ENCODE measurements around the gene SPTLC2. TPM values are rescaled to one million over a fixed set of nuclear protein-coding genes. Genes with fewer than 3 reads are reported as not detected.

Gene SPTLC2
- total RNA-seq, 1 donor = 36.7 TPM

DNA sequence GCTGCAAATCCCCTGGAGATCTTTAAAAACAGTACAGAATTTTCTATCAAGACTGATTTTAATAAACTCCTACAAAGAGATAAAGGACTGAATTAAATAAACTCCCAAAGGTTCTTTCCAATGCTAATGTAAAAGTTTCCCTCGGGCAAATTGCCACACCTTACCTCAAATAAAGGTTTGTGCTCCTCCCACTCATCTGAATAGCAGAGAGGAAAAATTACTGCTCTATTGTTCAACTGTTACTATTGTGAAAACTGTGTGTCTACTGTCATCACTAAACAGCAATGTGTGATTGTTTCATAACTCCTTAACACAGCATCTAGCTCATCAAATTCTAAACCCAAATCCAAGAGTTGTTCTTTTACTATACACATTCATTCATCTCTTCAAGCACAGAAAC lies 3.2 kb downstream of the SPTLC2 start:
- H3K4me3 ChIP-seq (ENCODE audit: low read depth, low read length) = no peak overlapping the region
- no peak for DNase-seq (ENCODE audit: low read depth)
- TF ChIP-seq, protein P1, sequence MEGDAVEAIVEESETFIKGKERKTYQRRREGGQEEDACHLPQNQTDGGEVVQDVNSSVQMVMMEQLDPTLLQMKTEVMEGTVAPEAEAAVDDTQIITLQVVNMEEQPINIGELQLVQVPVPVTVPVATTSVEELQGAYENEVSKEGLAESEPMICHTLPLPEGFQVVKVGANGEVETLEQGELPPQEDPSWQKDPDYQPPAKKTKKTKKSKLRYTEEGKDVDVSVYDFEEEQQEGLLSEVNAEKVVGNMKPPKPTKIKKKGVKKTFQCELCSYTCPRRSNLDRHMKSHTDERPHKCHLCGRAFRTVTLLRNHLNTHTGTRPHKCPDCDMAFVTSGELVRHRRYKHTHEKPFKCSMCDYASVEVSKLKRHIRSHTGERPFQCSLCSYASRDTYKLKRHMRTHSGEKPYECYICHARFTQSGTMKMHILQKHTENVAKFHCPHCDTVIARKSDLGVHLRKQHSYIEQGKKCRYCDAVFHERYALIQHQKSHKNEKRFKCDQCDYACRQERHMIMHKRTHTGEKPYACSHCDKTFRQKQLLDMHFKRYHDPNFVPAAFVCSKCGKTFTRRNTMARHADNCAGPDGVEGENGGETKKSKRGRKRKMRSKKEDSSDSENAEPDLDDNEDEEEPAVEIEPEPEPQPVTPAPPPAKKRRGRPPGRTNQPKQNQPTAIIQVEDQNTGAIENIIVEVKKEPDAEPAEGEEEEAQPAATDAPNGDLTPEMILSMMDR (IDR thresholded peaks at IDR 0.05; ENCODE audit: insufficient read depth, low read length) = no peak

DNA sequence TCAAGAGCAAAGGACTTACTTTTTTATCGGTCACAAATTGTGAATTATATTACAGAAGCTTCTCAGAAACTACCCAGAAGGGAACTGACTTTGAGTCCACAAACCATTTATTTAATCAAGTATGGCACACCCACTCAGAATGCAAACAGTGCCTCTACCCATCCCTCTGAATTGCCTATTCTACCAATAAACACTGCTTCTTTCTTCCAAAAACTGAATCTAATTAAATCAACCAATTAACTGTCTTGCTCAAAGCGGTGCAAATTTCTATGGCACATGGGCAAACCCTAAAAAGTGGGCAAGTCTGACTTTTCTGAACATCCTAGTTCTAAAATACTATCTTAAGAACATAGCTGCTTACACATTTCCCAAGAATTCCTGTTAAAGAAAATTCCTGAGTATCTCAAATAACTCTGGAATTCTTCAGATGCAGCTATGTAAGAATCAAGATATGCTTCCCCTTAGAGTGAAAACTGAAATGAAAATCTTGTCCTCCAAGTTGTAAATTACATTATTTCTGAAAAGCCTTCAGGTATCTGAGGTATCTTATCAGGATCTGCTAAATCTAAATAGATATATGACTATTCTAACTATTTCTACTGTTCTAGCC lies 4.3 kb downstream of the SPTLC2 start:
- peak; percentile 71 for DNase-seq (ENCODE audit: low read depth)
- H3K4me3 ChIP-seq (ENCODE audit: low read depth, low read length) = peak overlapping the region; percentile 11
- TF ChIP-seq, protein P1 (IDR thresholded peaks at IDR 0.05; ENCODE audit: insufficient read depth, low read length) = no peak

DNA sequence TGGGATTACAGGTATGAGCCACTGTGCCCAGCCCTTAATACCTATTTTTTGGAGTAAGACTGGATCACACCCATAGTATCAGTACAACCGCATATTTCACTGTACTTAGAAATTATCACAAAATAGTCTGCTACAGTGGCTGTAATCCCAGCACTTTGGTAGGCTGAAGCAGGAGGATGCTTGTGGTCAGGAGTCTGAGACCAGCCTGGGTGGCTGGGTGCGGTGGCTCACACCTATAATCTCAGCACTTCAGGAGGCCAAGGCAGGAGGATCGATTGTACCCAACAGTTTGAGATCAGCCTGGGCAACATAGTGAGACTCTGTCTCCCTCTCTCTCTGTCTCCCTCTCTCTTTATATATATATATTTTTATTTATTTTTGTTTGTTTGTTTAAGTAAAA lies 5.9 kb downstream of the SPTLC2 start:
- TF ChIP-seq, protein P1 (IDR thresholded peaks at IDR 0.05; ENCODE audit: insufficient read depth, low read length) = no peak
- DNase-seq (ENCODE audit: low read depth) = no peak
- no peak overlapping the region for H3K4me3 ChIP-seq (ENCODE audit: low read depth, low read length)

DNA sequence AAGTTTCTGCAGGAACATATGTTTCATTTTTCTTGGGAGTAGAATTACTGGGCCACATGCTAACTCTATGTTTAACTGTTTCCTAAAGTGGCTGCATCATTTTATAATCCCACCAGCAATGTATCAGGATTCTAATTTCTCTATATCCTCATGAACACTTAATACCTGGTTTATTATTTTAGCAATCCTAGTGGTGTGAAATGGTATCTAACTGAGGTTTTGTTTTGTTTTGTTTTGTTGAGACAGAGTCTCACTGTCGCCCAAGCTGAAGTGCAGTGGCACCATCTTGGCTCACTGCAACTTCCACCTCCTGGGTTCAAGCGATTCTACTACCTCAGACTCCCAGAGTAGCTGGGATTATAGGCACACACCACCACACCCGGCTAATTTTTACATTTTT lies 6.5 kb downstream of the SPTLC2 start:
- no peak overlapping the region for H3K4me3 ChIP-seq (ENCODE audit: low read depth, low read length)
- DNase-seq (ENCODE audit: low read depth) = no peak
- TF ChIP-seq, protein P1 (IDR thresholded peaks at IDR 0.05; ENCODE audit: insufficient read depth, low read length) = no peak

DNA sequence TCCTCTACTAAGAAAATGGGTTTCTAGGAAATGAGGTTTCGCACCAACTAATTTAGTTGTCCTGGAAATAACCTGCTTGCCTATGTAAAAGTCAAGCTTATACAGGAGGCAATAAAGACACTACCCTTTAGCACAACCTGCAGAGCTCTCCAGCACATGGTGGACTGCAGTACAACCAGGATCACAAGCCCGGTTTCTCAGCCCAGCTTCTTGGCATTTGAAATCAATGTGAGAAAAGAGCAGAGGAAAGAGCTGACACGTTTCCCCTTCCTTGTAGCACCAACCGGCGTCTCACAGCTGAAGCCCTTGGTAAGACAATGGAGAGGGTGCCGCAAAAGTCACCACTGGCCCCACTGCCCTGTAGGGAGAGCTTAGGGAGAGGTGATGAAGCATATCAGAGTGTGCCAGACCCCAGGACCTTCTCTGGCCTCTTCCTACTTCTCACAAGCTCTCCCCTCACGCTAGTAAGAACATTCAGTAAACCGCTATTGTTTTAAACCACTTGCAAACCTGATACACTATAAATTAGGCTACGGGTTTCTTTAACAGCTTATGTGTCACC lies 8.6 kb downstream of the SPTLC2 start:
- H3K4me3 ChIP-seq (ENCODE audit: low read depth, low read length) = no peak overlapping the region
- TF ChIP-seq, protein P1 (IDR thresholded peaks at IDR 0.05; ENCODE audit: insufficient read depth, low read length) = no peak
- DNase-seq (ENCODE audit: low read depth) = no peak

DNA sequence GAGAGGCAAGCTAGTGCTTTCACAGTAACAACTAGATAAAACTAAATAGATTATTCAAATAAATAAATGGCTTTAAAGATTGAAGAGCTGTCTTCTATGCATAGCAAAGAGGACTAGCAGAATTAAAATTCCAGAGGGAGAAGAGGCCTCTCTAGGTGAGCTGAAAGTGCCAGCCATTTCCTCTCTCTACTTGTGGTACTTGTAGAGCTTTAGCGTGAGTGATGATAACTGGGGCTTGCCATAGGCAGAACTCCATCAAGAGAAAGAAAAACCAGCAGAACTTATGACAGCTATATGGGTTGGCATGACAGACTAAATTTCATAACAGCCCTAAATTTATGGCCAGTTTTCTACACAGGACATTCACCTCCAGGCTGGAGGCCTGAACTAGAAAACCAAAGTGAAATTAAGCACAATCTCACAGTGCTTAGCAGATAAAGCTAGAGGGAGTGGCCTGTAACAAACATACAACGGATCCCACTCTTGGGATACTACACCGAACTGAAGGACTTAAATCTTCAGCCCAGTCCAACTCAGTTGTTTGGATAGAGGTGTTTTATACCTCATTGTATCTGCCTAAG lies 11.0 kb downstream of the SPTLC2 start:
- no peak for DNase-seq (ENCODE audit: low read depth)
- TF ChIP-seq, protein P1 (IDR thresholded peaks at IDR 0.05; ENCODE audit: insufficient read depth, low read length) = no peak
- no peak overlapping the region for H3K4me3 ChIP-seq (ENCODE audit: low read depth, low read length)

Data from fibroblast of the aortic adventitia (primary cell).